HCT116 (cell line): ENCODE results near the gene NUTM2F. TPM values are rescaled to one million over a fixed set of nuclear protein-coding genes. Genes with fewer than 3 reads are reported as not detected.
"Not testable (repeated sequence)": the region's sequence is repeated elsewhere in the genome, so short reads cannot be mapped to it uniquely, and the experiment has no call there.

Experiments used
- ATAC-seq: fragments of 200-7000 bp; cut with Tn5 transposase; 2 replicates; pipeline ENCODE4 v1.9.1; 2020; ENCODE audit warnings: mild to moderate bottlenecking, moderate library complexity
- Bru-seq: library from RNA; stranded (reverse); fragments of 400-500 nt; gene quantifications from one replicate; lab custom pipeline; 2021; lab: Mats Ljungman, UMichigan
- BruChase-seq, 2 experiments: library from RNA; stranded (reverse); fragments of 400-500 nt; gene quantifications; one replicate each; lab custom pipeline; 2021; lab: Mats Ljungman, UMichigan
- BruUV-seq: library from RNA; stranded (reverse); fragments of 400-500 nt; replicated peaks from 2 replicates; lab custom pipeline; 2021; lab: Mats Ljungman, UMichigan
- CTCF ChIA-PET: fragments of 300-600 bp; sonication (Branson Sonifier 250); formaldehyde crosslinking; loops from one replicate; lab custom pipeline; 2021; ENCODE audit warnings: antibody characterized with exemption; lab: Charles Lee
- POLR2A ChIA-PET: fragments of 300-600, 350-600 bp; sonication (Branson Sonifier 250); formaldehyde crosslinking; loops from one replicate; lab custom pipeline; 2021; ENCODE audit warnings: antibody characterized with exemption; lab: Charles Lee
- RAD21 ChIA-PET, 2 experiments: fragments of 300-600 bp; sonication (Branson Sonifier 250); formaldehyde crosslinking; loops; one replicate each; lab custom pipeline; 2023; ENCODE audit warnings: low total read pairs in 2 of 2; ENCODE audit not compliant: uncharacterized antibody in 2 of 2, unreplicated experiment in 2 of 2, low non-redundant PET in 1 of 2; lab: Charles Lee
- DNase-seq: peaks from one replicate; pipeline ENCODE4 v3.0.0-alpha.2; 2010; ENCODE audit warnings: low read depth, low spot score
- H2AFZ ChIP-seq: fragments of 200-600 bp; shearing (Covaris generic), sonication (generic); 2 replicates; pipeline ENCODE4 v1.6.1; 2017; ENCODE audit warnings: low read depth, mixed run types, mixed read lengths, antibody characterized with exemption, low read length; ENCODE audit not compliant: poor library complexity, severe bottlenecking
- H3K27ac ChIP-seq: 2 replicates; pipeline ENCODE4 v1.5.1; 2012; ENCODE audit warnings: low read depth, low read length
- H3K27me3 ChIP-seq: fragments of 200-600 bp; sonication (generic); 2 replicates; pipeline ENCODE4 v1.6.1; 2016; ENCODE audit warnings: mixed run types, low read length, mixed read lengths; ENCODE audit not compliant: insufficient read depth
- H3K36me3 ChIP-seq, 2 experiments: fragments of 200-500 bp in 1 of 2; fragments of 200-600 bp in 1 of 2; sonication (Bioruptor generic) in 1 of 2; sonication (generic) in 1 of 2; 2 replicates each; pipeline versions ENCODE4 v1.5.1 to v1.6.1; 2014 to 2016; ENCODE audit warnings: low read length in 2 of 2, inconsistent platforms in 1 of 2, mixed read lengths in 1 of 2, mixed run types in 1 of 2; ENCODE audit not compliant: insufficient read depth in 2 of 2, control insufficient read depth in 1 of 2
- H3K4me1 ChIP-seq, 2 experiments: fragments of 200-600 bp in 1 of 2; sonication (generic) in 1 of 2; 2 replicates each; pipeline versions ENCODE4 v1.5.1 to v1.6.1; 2012 to 2017; ENCODE audit warnings: low read length in 2 of 2, inconsistent platforms in 1 of 2, mild to moderate bottlenecking in 1 of 2, mixed read lengths in 1 of 2, mixed run types in 1 of 2, moderate library complexity in 1 of 2; ENCODE audit not compliant: insufficient read depth in 2 of 2, control insufficient read depth in 1 of 2
- H3K4me2 ChIP-seq: fragments of 200-600 bp; sonication (generic); 2 replicates; pipeline ENCODE4 v1.6.1; 2017; ENCODE audit warnings: mixed run types, low read length, mixed read lengths
- H3K4me3 ChIP-seq, 2 experiments: fragments of 200-600 bp in 1 of 2; sonication (generic) in 1 of 2; replicated peaks in 1 of 2; 2 replicates each; pipeline ENCODE4 v1.5.1; 2011 to 2016; ENCODE audit warnings: low read length in 2 of 2, control low read depth in 1 of 2, low read depth in 1 of 2, mild to moderate bottlenecking in 1 of 2, mixed read lengths in 1 of 2, mixed run types in 1 of 2
- H3K79me2 ChIP-seq: fragments of 200-600 bp; sonication (generic); 2 replicates; pipeline ENCODE4 v1.6.1; 2017; ENCODE audit warnings: mild to moderate bottlenecking, mixed run types, low read length, moderate library complexity, mixed read lengths; ENCODE audit not compliant: insufficient read depth
- H3K9ac ChIP-seq: fragments of 200-600 bp; sonication (generic); 2 replicates; pipeline ENCODE4 v1.6.1; 2016; ENCODE audit warnings: low read length, mixed read lengths
- H3K9me2 ChIP-seq: fragments of 200-600 bp; sonication (generic), shearing (Covaris generic); 2 replicates; pipeline ENCODE4 v1.6.1; 2017; ENCODE audit warnings: mixed run types, mild to moderate bottlenecking, moderate library complexity; ENCODE audit not compliant: insufficient read depth
- H3K9me3 ChIP-seq, 2 experiments: fragments of 200-500 bp in 1 of 2; fragments of 200-600 bp in 1 of 2; sonication (Bioruptor generic) in 1 of 2; sonication (generic) in 1 of 2; 2 replicates each; pipeline ENCODE4 v1.6.1; 2014 to 2017; ENCODE audit warnings: low read length in 2 of 2, mixed read lengths in 2 of 2, inconsistent platforms in 1 of 2, low read depth in 1 of 2, mild to moderate bottlenecking in 1 of 2, mixed run types in 1 of 2, moderate library complexity in 1 of 2; ENCODE audit not compliant: control insufficient read depth in 1 of 2, insufficient read depth in 1 of 2
- H4K20me1 ChIP-seq: fragments of 200-600 bp; sonication (generic), shearing (Covaris generic); 2 replicates; pipeline ENCODE4 v1.6.1; 2017; ENCODE audit warnings: mixed run types, mild to moderate bottlenecking, moderate library complexity; ENCODE audit not compliant: insufficient read depth
- intact Hi-C: fragments of 100-400 bp; cut with micrococcal nuclease; formaldehyde crosslinking; loops from 2 replicates; pipeline ENCODE4 v1.10.0; 2022
- long read RNA-seq: library from polyadenylated mRNA; unstranded; transcript quantifications from one replicate; pipeline ENCODE4 v2.0.0, GENCODE V29; 2021; ENCODE audit not compliant: unreplicated experiment
- polyA plus RNA-seq: library from polyadenylated mRNA; unstranded; fragments of >200 nt; gene quantifications from 2 replicates; pipeline ENCODE4 v1.2.1, GENCODE V29; 2012; ENCODE audit warnings: missing spikeins
- total RNA-seq: library from RNA; stranded (reverse); gene quantifications from one replicate; pipeline ENCODE4 v1.2.1, GENCODE V29; 2021; ENCODE audit not compliant: unreplicated experiment

The NUTM2F gene, protein sequence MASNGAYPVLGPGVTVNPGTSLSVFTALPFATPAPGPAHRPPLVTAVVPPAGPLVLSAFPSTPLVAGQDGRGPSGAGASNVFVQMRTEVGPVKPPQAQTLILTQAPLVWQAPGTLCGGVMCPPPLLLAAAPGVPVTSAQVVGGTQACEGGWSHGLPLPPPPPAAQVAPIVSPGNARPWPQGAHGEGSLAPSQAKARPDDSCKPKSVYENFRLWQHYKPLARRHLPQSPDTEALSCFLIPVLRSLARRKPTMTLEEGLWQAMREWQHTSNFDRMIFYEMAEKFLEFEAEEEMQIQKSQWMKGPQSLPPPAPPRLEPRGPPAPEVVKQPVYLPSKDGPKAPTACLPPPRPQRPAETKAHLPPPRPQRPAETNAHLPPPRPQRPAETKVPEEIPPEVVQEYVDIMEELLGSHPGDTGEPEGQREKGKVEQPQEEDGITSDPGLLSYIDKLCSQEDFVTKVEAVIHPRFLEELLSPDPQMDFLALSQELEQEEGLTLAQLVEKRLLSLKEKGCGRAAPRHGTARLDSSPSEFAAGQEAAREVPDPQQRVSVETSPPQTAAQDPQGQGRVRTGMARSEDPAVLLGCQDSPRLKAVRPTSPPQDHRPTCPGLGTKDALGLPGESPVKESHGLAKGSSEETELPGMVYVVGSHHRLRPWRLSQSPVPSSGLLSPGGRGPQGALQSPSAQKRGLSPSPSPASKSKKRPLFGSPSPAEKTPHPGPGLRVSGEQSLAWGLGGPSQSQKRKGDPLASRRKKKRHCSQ
- total RNA-seq (not detected), Bru-seq, nascent RNA (percentile 10 among the genes with signal in this experiment), BruChase-seq, experiment 1, labeled RNA remaining after a 6-hour chase (percentile 5 among the genes with signal in this experiment), BruChase-seq, experiment 2, labeled RNA remaining after a 2-hour chase (percentile 16 among the genes with signal in this experiment)
- not detected in 2 replicates for polyA plus RNA-seq
- long read RNA-seq, result 0 reads

DNA sequence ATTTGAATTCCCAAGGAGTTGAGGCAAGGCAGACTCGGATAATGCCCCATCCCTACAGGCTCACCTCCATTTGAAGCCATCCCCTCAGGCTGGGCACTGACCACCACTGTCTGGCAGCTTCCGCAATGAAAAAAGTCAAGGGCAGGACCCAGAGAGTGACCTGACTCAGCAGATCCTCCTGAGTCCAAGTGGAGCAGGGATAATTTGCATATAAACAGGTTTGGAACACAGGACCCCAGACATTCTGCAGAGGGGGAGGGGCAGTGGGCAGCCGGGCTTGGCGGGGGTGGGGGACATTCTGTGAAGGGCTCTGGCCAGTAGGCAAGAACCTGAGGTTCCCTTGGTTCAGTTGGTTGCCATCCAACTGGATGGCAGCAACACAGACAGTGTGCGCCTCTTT, at the start of gene NUTM2F:
Gene NUTM2F, minus strand, starts transcription at position 101 of the 400 bp plus-strand sequence. Its CDS starts 21 bp downstream, at position 80.
- H3K27ac ChIP-seq, BruUV-seq, ATAC-seq, CTCF ChIA-PET, H3K36me3 ChIP-seq, POLR2A ChIA-PET, RAD21 ChIA-PET, DNase-seq, H3K27me3 ChIP-seq, H3K4me2 ChIP-seq, H2AFZ ChIP-seq, H3K9ac ChIP-seq, H4K20me1 ChIP-seq, H3K79me2 ChIP-seq, H3K4me1 ChIP-seq, H3K9me2 ChIP-seq, H3K9me3 ChIP-seq, intact Hi-C loops, H3K4me3 ChIP-seq: not testable (repeated sequence)

DNA sequence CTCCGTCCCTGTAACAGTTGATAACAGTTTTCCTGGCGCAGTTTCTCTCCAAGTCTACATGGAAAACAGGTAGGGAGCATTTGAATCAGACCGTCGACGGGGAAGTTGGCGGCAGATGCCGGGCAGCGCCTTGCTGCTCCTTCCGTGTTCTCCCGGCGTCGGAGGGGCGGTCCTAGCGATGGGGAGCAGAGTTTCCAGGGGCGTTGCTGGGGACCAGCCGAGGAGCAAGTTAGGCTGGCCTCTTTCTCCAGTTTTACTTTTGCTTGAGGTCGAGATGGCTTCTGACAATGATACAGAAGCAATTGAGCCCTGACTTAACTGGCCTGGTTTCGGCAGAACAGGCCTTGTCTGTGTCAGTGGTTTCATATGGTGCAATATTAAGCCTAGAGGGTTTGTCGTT, 46.8 kb upstream of the NUTM2F start:
- H3K79me2 ChIP-seq, result peaks cover 21% of the 10 kb centered on the region
- POLR2A ChIA-PET, BruUV-seq, DNase-seq, H3K27me3 ChIP-seq, H2AFZ ChIP-seq, H3K9me3 ChIP-seq, H3K27ac ChIP-seq, CTCF ChIA-PET, H3K36me3 ChIP-seq, RAD21 ChIA-PET, intact Hi-C loops, H3K4me1 ChIP-seq, H4K20me1 ChIP-seq, H3K9me2 ChIP-seq: not testable (repeated sequence)
- H3K4me2 ChIP-seq, result peak overlapping the region; percentile 57
- ATAC-seq, result peak; percentile 45
- peak overlapping the region; percentile 41 to 56 for H3K4me3 ChIP-seq
- H3K9ac ChIP-seq, result peak overlapping the region; percentile 58
